Loucy (cell line): ENCODE measurements around the gene SLC17A9.
A peak's percentile ranks its signal among the peaks of the same experiment; 100 is the strongest.

Source experiments
- H2AFZ ChIP-seq: fragments of 200-600 bp; sonication (generic); 2 replicates; pipeline ENCODE4 v1.6.0; 2016; ENCODE audit warnings: antibody characterized with exemption, mild to moderate bottlenecking, low read length, moderate library complexity
- H3F3A ChIP-seq: fragments of 200-600 bp; 2 replicates; pipeline ENCODE4 v1.6.0; 2016; ENCODE audit warnings: antibody characterized with exemption, low read depth, mild to moderate bottlenecking
- H3K27me3 ChIP-seq: fragments of 200-600 bp; sonication (generic); 2 replicates; pipeline ENCODE4 v1.6.1; 2014; ENCODE audit warnings: low read length, mild to moderate bottlenecking; ENCODE audit not compliant: insufficient read depth, poor library complexity, severe bottlenecking
- H3K36me3 ChIP-seq: fragments of 200-600 bp; sonication (generic); 2 replicates; pipeline ENCODE4 v1.6.1; 2016; ENCODE audit warnings: low read length; ENCODE audit not compliant: insufficient read depth
- H3K4me1 ChIP-seq: fragments of 200-600 bp; sonication (generic); 2 replicates; pipeline ENCODE4 v1.5.1; 2014; ENCODE audit warnings: low read length, mild to moderate bottlenecking; ENCODE audit not compliant: insufficient read depth, poor library complexity, severe bottlenecking
- H3K4me2 ChIP-seq: fragments of 200-600 bp; sonication (generic); 2 replicates; pipeline ENCODE4 v1.6.0; 2014; ENCODE audit warnings: antibody characterized with exemption, low read length, low read depth, mild to moderate bottlenecking; ENCODE audit not compliant: poor library complexity, severe bottlenecking
- H3K4me3 ChIP-seq: fragments of 200-600 bp; sonication (generic); 2 replicates; pipeline ENCODE4 v1.5.1; 2014; ENCODE audit warnings: low read length, mild to moderate bottlenecking, mixed read lengths; ENCODE audit not compliant: poor library complexity, severe bottlenecking
- H3K79me2 ChIP-seq: fragments of 200-600 bp; sonication (generic); 2 replicates; pipeline ENCODE4 v1.6.1; 2014; ENCODE audit warnings: low read length; ENCODE audit not compliant: insufficient read depth
- H3K9ac ChIP-seq: fragments of 200-600 bp; sonication (generic); 2 replicates; pipeline ENCODE4 v1.6.0; 2014; ENCODE audit warnings: mild to moderate bottlenecking, low read depth, low read length, moderate library complexity; ENCODE audit not compliant: poor library complexity, severe bottlenecking
- H3K9me2 ChIP-seq: fragments of 200-600 bp; sonication (generic); replicated peaks from 2 replicates; pipeline ENCODE4 v1.6.1; 2016; ENCODE audit warnings: low read depth, low read length, mixed read lengths
- H3K9me3 ChIP-seq: fragments of 200-600 bp; sonication (generic); 2 replicates; pipeline ENCODE4 v1.6.1; 2014; ENCODE audit warnings: mild to moderate bottlenecking, antibody characterized with exemption, low read length, low read depth; ENCODE audit not compliant: insufficient read depth
- H4K20me1 ChIP-seq: fragments of 200-600 bp; sonication (generic); 2 replicates; pipeline ENCODE4 v1.6.0; 2014; ENCODE audit warnings: antibody characterized with exemption, low read length, mild to moderate bottlenecking; ENCODE audit not compliant: insufficient read depth, poor library complexity, severe bottlenecking
- EZH2phosphoT487 ChIP-seq: fragments of 200-600 bp; IDR thresholded peaks from 2 replicates; pipeline ENCODE4 v1.6.1; 2018; ENCODE audit warnings: antibody characterized with exemption, mild to moderate bottlenecking, moderate library complexity, borderline replicate concordance
- TF ChIP-seq, protein P1 (sequence below): fragments of 200-600 bp; sonication (generic); conservative IDR thresholded peaks from 2 replicates; pipeline ENCODE4 v1.5.1; 2014; ENCODE audit warnings: mild to moderate bottlenecking, antibody characterized with exemption, low read length

Gene SLC17A9

DNA sequence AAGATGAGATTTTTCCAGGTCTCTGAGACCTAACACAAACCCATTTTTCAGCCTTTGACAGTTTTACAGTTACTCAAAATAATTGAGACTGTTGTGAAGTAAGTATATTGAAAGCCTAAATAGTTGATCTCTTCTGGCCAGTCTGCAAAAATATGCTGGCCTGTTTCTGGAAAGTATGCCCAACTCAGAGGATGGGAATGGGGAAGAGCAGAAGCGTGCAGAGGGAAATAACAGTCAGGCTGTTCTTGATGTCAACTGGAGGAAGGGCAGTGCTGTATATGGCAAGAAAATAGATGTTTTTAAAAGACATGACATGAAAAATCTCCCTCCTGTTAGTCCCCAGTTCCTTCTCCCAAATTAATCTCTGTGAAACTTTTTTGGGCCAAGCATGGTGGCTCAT, 10.7 kb upstream of the SLC17A9 start:
- Histone ChIP-seq H3K79me2 (peaks cover 90% of the 10 kb centered on the region), H4K20me1 (peaks cover 44% of the 10 kb centered on the region), H2AFZ (no peak overlapping the region), H3F3A (no peaks in the 10 kb centered on the region), H3K4me2 (peak overlapping the region; percentile 87), H3K36me3 (peaks cover 41% of the 10 kb centered on the region; the same call in 1 of the 2 replicates), H3K9me2 (no peaks in the 10 kb centered on the region), H3K4me3 (peak overlapping the region; percentile 82), H3K4me1 (peaks cover 26% of the 10 kb centered on the region), H3K9ac (peak overlapping the region; percentile 58), H3K27me3 (no peaks in the 10 kb centered on the region), H3K9me3 (no peaks in the 10 kb centered on the region)
- no peak for TF ChIP-seq EZH2phosphoT487
- TF ChIP-seq, protein P1, sequence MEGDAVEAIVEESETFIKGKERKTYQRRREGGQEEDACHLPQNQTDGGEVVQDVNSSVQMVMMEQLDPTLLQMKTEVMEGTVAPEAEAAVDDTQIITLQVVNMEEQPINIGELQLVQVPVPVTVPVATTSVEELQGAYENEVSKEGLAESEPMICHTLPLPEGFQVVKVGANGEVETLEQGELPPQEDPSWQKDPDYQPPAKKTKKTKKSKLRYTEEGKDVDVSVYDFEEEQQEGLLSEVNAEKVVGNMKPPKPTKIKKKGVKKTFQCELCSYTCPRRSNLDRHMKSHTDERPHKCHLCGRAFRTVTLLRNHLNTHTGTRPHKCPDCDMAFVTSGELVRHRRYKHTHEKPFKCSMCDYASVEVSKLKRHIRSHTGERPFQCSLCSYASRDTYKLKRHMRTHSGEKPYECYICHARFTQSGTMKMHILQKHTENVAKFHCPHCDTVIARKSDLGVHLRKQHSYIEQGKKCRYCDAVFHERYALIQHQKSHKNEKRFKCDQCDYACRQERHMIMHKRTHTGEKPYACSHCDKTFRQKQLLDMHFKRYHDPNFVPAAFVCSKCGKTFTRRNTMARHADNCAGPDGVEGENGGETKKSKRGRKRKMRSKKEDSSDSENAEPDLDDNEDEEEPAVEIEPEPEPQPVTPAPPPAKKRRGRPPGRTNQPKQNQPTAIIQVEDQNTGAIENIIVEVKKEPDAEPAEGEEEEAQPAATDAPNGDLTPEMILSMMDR = no peak

DNA sequence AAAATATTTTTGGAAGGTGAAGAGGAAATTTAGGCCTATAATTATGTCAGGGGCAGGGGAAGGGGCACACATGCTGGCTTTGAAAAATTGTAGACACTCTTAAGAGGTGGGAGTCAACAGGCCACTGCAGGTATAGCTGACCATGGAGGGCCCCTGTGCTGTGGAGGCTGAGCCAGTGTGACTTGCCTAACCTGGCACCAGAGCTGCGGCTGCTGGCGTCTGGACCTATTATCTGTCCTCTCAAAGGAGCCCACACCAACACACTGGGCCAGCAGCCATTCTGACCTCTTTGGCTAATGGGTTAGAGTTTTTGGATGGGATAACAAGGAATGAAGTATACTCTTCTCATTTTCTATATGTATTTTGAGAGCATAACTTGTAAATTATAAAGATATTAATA, 10.1 kb upstream of the SLC17A9 start:
- H3K9me3 ChIP-seq = no peaks in the 10 kb centered on the region
- no peaks in the 10 kb centered on the region for H3F3A ChIP-seq
- H4K20me1 ChIP-seq = peaks cover 45% of the 10 kb centered on the region
- H3K9ac ChIP-seq = peak overlapping the region; percentile 21
- peaks cover 46% of the 10 kb centered on the region; the same call in 1 of the 2 replicates for H3K36me3 ChIP-seq
- H3K4me1 ChIP-seq = peaks cover 26% of the 10 kb centered on the region
- H3K4me3 ChIP-seq = no peak overlapping the region
- H3K27me3 ChIP-seq = no peaks in the 10 kb centered on the region
- peak overlapping the region; percentile 87 for H3K4me2 ChIP-seq
- TF ChIP-seq, protein P1 = no peak
- TF ChIP-seq EZH2phosphoT487 = no peak
- H2AFZ ChIP-seq = no peak overlapping the region
- peaks cover 90% of the 10 kb centered on the region for H3K79me2 ChIP-seq
- no peaks in the 10 kb centered on the region for H3K9me2 ChIP-seq

DNA sequence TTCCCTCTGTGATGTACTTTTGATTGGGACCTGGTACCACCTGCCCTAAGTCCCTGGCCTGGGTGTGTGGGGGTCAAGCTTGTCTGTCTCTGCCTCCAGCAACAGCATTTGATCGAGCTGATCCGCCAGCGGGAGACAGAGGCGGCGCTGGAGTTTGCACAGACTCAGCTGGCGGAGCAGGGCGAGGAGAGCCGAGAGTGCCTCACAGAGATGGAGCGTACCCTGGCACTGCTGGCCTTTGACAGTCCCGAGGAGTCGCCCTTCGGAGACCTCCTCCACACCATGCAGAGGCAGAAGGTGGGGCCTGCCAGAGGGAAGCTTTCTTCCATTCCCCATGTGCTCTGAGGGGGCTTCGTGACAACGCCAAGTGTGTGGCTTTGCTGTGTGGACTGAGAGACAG, 9.1 kb upstream of the SLC17A9 start:
- Histone ChIP-seq H3K27me3 (no peaks in the 10 kb centered on the region), H3K79me2 (peaks cover 94% of the 10 kb centered on the region), H3K9ac (no peak overlapping the region), H3K4me3 (no peak overlapping the region), H3K4me2 (no peak overlapping the region), H3K9me2 (no peaks in the 10 kb centered on the region), H4K20me1 (peaks cover 46% of the 10 kb centered on the region), H3K4me1 (peaks cover 26% of the 10 kb centered on the region), H3K9me3 (no peaks in the 10 kb centered on the region), H3F3A (no peaks in the 10 kb centered on the region), H3K36me3 (peaks cover 56% of the 10 kb centered on the region; the same call in 1 of the 2 replicates), H2AFZ (no peak overlapping the region)
- TF ChIP-seq EZH2phosphoT487 = no peak
- TF ChIP-seq, protein P1 = no peak
